GM23248 (cell line): ENCODE results near the gene GATAD2A. TPM values are rescaled to one million over a fixed set of nuclear protein-coding genes. Genes with fewer than 3 reads are reported as not detected.

ENCODE experiments used
- DNase-seq: peaks from one replicate; pipeline ENCODE4 v3.0.0-alpha.2; 2015
- H2AFZ ChIP-seq: fragments of 200-600 bp; sonication (generic); 2 replicates; pipeline ENCODE4 v1.6.1; 2016; ENCODE audit warnings: antibody characterized with exemption
- H3F3A ChIP-seq: fragments of 200-600 bp; sonication (generic); 2 replicates; pipeline ENCODE4 v1.6.1; 2016; ENCODE audit warnings: mild to moderate bottlenecking, antibody characterized with exemption, mixed run types; ENCODE audit not compliant: insufficient read depth
- H3K27ac ChIP-seq: fragments of 200-600 bp; sonication (generic); 2 replicates; pipeline ENCODE4 v1.5.1; 2016; ENCODE audit warnings: mild to moderate bottlenecking
- H3K27me3 ChIP-seq: fragments of 200-600 bp; sonication (generic); replicated peaks from 2 replicates; pipeline ENCODE4 v1.6.1; 2016; ENCODE audit warnings: mild to moderate bottlenecking; ENCODE audit not compliant: insufficient read depth
- H3K36me3 ChIP-seq: fragments of 200-600 bp; sonication (generic); 2 replicates; pipeline ENCODE4 v1.6.1; 2016; ENCODE audit warnings: low read depth, mild to moderate bottlenecking
- H3K4me1 ChIP-seq: fragments of 200-600 bp; sonication (generic); 2 replicates; pipeline ENCODE4 v1.6.1; 2016; ENCODE audit warnings: mild to moderate bottlenecking; ENCODE audit not compliant: insufficient read depth
- H3K4me2 ChIP-seq: fragments of 200-600 bp; sonication (generic); one replicate; pipeline ENCODE4 v1.6.1; 2016; ENCODE audit warnings: mild to moderate bottlenecking; ENCODE audit not compliant: unreplicated experiment
- H3K4me3 ChIP-seq: fragments of 200-600 bp; sonication (generic); 2 replicates; pipeline ENCODE4 v1.5.1; 2016; ENCODE audit warnings: mild to moderate bottlenecking
- H3K79me2 ChIP-seq: fragments of 200-600 bp; sonication (generic); 2 replicates; pipeline ENCODE4 v1.6.1; 2016; ENCODE audit warnings: mild to moderate bottlenecking; ENCODE audit not compliant: insufficient read depth
- H3K9ac ChIP-seq: fragments of 200-600 bp; sonication (generic); 2 replicates; pipeline ENCODE4 v1.6.1; 2016; ENCODE audit warnings: mild to moderate bottlenecking
- H3K9me2 ChIP-seq: fragments of 200-600 bp; sonication (generic); 2 replicates; pipeline ENCODE4 v1.6.1; 2016; ENCODE audit warnings: mixed run types, mild to moderate bottlenecking, moderate library complexity; ENCODE audit not compliant: insufficient read depth
- H3K9me3 ChIP-seq: fragments of 200-600 bp; sonication (generic); one replicate; pipeline ENCODE4 v1.6.1; 2017; ENCODE audit warnings: low read depth
- H4K20me1 ChIP-seq: fragments of 200-600 bp; sonication (generic); 2 replicates; pipeline ENCODE4 v1.6.0; 2016; ENCODE audit not compliant: insufficient read depth
- EZH2 ChIP-seq: fragments of 200-600 bp; sonication (generic); IDR thresholded peaks from 2 replicates; pipeline ENCODE4 v1.6.1; 2018; ENCODE audit warnings: antibody characterized with exemption, mild to moderate bottlenecking; ENCODE audit not compliant: insufficient read depth, poor library complexity, severe bottlenecking
- EZH2phosphoT487 ChIP-seq: fragments of 200-600 bp; sonication (generic); IDR thresholded peaks from 2 replicates; pipeline ENCODE4 v1.6.1; 2018; ENCODE audit warnings: antibody characterized with exemption, moderate library complexity, mild to moderate bottlenecking, low read depth; ENCODE audit not compliant: insufficient read depth
- WGBS, 2 experiments: methylation state at CpG; one replicate each; pipeline ENCODE4 v1.1.6; 2015 to 2017; ENCODE audit warnings: low lambda C conversion rate in 2 of 2, low coverage in 1 of 2; ENCODE audit errors: missing lambda C conversion rate in 2 of 2; 5-methylcytosine and 5-hydroxymethylcytosine counted together
- in situ Hi-C: fragments of 300-500 bp; cut with MboI; formaldehyde crosslinking; loops from 2 replicates; pipeline ENCODE4 v1.15.0; 2020
- polyA plus RNA-seq: library from polyadenylated mRNA; unstranded; fragments of >200 nt; fragmentation: Nextera tagmentation; extraction: Ambion mirVana; gene quantifications from 2 replicates; pipeline ENCODE4 v1.2.1, GENCODE V29; 2016
- total RNA-seq: library from RNA; depleted of rRNA; stranded (reverse); fragments of >200 nt; shearing (Covaris generic); gene quantifications from 2 replicates; pipeline ENCODE4 v1.2.3, GENCODE V29; 2014

The GATAD2A gene
- total and polyA plus RNA-seq, 2 experiments from 2014 or later: 15.4 to 52.1 TPM

GRCh38 chr19:19530423-19530804 is 124.9 kb downstream of the GATAD2A start:
- no peaks in the 10 kb centered on the region for H3K9me2 ChIP-seq
- TF ChIP-seq EZH2 (no peak), EZH2phosphoT487 (no peak)
- peaks cover 3% of the 10 kb centered on the region; the same call in 1 of the 2 replicates for H3K4me1 ChIP-seq
- H3K4me3 ChIP-seq: no peak overlapping the region
- H3K36me3 ChIP-seq: no peaks in the 10 kb centered on the region
- no peaks in the 10 kb centered on the region for H4K20me1 ChIP-seq
- H3K9me3 ChIP-seq: no peaks in the 10 kb centered on the region
- in situ Hi-C loops: loop anchor here (25.0 kb wide), 2 partner anchors 407 to 707 kb away; no protein-coding TSS in a partner anchor
- no peaks in the 10 kb centered on the region for H3K27me3 ChIP-seq
- H3K79me2 ChIP-seq: no peaks in the 10 kb centered on the region
- peak; percentile 49 for DNase-seq
- no peak overlapping the region for H3K27ac ChIP-seq
- H2AFZ ChIP-seq: no peak overlapping the region
- H3F3A ChIP-seq: peaks cover 12% of the 10 kb centered on the region
- WGBS, 2 experiments: 54 to 63% methylated on average over 9 of the region's 9 CpGs
- H3K9ac ChIP-seq: no peak overlapping the region
- H3K4me2 ChIP-seq: no peak overlapping the region

DNA sequence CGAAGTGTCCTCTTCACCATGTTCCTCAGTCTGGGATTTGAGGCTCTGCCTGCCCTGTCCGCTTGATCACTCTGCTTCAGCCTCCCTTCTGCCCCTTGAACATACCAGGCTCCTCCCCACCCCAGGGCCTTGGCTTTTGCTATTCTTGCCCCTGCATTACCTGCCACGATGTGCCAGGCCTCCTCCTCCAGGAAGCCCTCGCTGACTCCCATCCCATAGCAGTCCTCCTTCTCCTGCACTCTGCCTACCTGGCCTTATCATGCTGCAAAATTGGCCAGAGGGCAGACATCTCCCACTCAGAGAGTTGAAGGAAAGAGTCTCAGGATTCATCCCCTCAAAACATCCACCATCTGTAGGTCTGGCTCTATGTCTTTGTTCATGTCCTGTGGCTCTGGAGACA is 125.4 kb downstream of the GATAD2A start:
- Histone ChIP-seq H2AFZ (no peak overlapping the region), H3K36me3 (no peaks in the 10 kb centered on the region), H3K4me2 (no peak overlapping the region), H3F3A (peaks cover 12% of the 10 kb centered on the region), H3K79me2 (no peaks in the 10 kb centered on the region), H3K4me1 (peaks cover 3% of the 10 kb centered on the region; the same call in 1 of the 2 replicates), H3K27me3 (no peaks in the 10 kb centered on the region), H3K9ac (no peak overlapping the region), H3K9me2 (no peaks in the 10 kb centered on the region), H3K4me3 (no peak overlapping the region), H3K9me3 (no peaks in the 10 kb centered on the region), H3K27ac (no peak overlapping the region), H4K20me1 (no peaks in the 10 kb centered on the region)
- no peak for TF ChIP-seq EZH2
- no peak for TF ChIP-seq EZH2phosphoT487
- in situ Hi-C loops: loop anchor here (25.0 kb wide), 2 partner anchors 406 to 706 kb away; no protein-coding TSS in a partner anchor
- DNase-seq: no peak
- 74 to 75% methylated on average over 4 of the region's 4 CpGs for WGBS, 2 experiments

DNA sequence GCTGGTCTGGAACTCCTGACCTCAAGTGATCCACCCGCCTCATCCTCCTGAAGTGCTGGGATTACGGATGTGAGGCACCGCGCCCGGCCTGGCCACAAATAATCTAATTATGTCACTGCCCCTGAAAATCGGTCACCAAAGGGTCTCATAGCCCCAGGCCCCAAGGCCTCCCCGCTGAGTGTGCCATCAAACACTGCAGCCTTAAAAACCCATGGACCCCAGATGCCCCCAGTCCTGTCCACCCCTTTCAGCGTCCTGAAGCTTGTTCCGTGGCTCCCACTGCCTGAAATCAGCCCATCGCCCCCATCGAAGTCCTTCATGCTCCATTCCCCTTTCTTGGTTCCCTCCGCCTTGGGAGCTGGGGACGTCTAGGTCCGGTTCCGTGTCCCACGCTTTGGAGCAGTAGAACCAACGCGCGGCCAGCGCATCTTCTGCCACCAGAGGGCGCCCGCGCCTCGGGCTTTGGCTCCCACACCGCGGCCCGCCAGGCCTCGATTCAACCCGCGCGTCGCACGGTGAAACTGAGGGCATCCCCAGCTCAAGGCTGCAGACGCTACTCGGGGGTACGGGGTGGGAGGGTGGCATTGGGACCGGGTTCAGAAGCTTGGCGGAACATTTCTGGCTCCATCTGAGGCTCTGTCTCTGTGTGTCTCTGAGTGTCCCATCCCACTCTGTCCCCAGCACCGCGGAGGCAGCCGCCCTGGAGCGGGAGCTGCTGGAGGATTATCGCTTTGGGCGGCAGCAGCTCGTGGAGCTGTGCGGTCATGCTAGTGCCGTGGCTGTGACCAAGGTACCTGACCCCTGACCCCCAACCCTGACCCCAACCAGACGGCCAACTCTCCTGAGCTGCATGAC is 126.7 kb downstream of the GATAD2A start:
- H3K9me2 ChIP-seq: no peaks in the 10 kb centered on the region
- no peaks in the 10 kb centered on the region for H3K27me3 ChIP-seq
- peaks cover 3% of the 10 kb centered on the region; the same call in 1 of the 2 replicates for H3K4me1 ChIP-seq
- H3K36me3 ChIP-seq: no peaks in the 10 kb centered on the region
- no peaks in the 10 kb centered on the region for H3K9me3 ChIP-seq
- DNase-seq: peak; percentile 86
- TF ChIP-seq EZH2phosphoT487 (no peak), EZH2 (no peak)
- H3K4me2 ChIP-seq: no peak overlapping the region
- H2AFZ ChIP-seq: no peak overlapping the region
- H3K4me3 ChIP-seq: no peak overlapping the region
- H3K27ac ChIP-seq: no peak overlapping the region
- in situ Hi-C loops: loop anchor here (25.0 kb wide), 2 partner anchors 405 to 705 kb away; no protein-coding TSS in a partner anchor
- H3K79me2 ChIP-seq: no peaks in the 10 kb centered on the region
- H3K9ac ChIP-seq: no peak overlapping the region
- H4K20me1 ChIP-seq: no peaks in the 10 kb centered on the region
- peaks cover 12% of the 10 kb centered on the region for H3F3A ChIP-seq
- WGBS, 2 experiments: 23 to 26% methylated on average over 25 to 45 of the region's 48 CpGs

GRCh38 chr19:19532806-19533701 is 127.6 kb downstream of the GATAD2A start:
- no peak overlapping the region for H2AFZ ChIP-seq

More at GRCh38 chr19:19532806-19533701, 127.6 kb downstream of the GATAD2A start:
- Histone ChIP-seq H3K4me1 (peaks cover 3% of the 10 kb centered on the region; the same call in 1 of the 2 replicates), H3K9me3 (no peaks in the 10 kb centered on the region), H3K27me3 (no peaks in the 10 kb centered on the region), H3K9me2 (no peaks in the 10 kb centered on the region), H3K36me3 (no peaks in the 10 kb centered on the region), H4K20me1 (no peaks in the 10 kb centered on the region), H3K27ac (no peak overlapping the region), H3K9ac (no peak overlapping the region), H3K79me2 (no peaks in the 10 kb centered on the region), H3F3A (peaks cover 12% of the 10 kb centered on the region), H3K4me3 (no peak overlapping the region), H3K4me2 (no peak overlapping the region)
- TF ChIP-seq EZH2phosphoT487: no peak
- no peak for TF ChIP-seq EZH2
- DNase-seq: no peak
- WGBS, 2 experiments: 80 to 84% methylated on average over 10 to 14 of the region's 14 CpGs
- in situ Hi-C loops: loop anchor here (25.0 kb wide), 2 partner anchors 404 to 704 kb away; no protein-coding TSS in a partner anchor
